HG03439 (cell line): ENCODE measurements around the gene TBX2.

Experiments
- ATAC-seq: cut with Tn5 transposase; IDR thresholded peaks from one replicate; pipeline ENCODE4 v1.9.1; 2021; ENCODE audit warnings: mild to moderate bottlenecking, moderate library complexity; ENCODE audit not compliant: unreplicated experiment

The TBX2 gene

DNA sequence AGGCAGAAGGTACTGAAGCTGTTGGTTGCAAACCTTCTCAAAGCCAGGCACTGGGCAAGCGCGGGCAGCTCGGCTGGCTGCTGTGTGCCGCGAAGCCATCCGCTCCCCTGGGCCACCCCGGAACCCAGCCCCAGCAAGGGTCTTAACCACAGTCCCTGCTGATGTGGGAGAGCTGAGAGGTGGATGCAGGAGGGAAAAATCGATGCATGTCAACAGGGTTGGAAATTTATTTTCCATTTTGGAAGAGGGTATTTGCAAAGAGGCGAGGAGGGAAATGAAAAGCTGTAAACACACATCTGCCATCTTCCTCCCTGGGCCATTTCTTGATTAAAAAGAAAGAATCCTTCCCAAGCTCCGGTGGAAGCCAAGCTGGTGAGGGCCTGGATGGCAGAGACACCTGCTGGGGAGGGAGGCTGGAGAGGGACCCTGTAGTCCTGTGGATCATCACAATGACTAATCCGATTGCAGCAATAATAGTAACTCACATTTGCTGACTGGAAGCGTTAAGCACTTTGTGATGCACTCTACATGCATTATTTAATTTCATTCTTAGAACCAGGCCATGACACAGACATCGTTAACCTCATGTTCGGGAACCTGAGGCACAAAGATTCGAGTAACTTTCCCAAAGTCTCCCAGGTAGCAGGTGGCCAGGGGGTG is 13.9 kb upstream of the TBX2 start:
- no peak for ATAC-seq

DNA sequence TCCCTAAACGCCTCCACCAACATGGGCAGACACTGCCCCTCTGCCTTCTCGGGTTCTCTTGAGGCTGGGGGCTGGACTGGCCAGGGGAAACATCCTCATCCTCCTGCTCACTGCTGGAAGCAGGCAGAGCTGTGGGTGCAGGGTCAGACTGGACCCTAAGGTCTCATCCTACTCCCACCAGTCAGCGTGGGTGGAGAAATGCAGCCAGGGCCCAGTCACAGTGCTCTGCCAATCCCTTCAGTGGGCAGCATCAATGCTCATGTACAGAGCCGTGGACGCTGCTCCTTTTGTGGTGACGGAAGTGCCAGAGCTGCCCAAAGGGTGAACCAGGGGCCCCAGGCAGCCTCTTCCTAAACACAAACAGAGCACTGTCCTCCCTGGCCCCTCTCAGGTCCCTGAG is 13.4 kb upstream of the TBX2 start:
- ATAC-seq = no peak

DNA sequence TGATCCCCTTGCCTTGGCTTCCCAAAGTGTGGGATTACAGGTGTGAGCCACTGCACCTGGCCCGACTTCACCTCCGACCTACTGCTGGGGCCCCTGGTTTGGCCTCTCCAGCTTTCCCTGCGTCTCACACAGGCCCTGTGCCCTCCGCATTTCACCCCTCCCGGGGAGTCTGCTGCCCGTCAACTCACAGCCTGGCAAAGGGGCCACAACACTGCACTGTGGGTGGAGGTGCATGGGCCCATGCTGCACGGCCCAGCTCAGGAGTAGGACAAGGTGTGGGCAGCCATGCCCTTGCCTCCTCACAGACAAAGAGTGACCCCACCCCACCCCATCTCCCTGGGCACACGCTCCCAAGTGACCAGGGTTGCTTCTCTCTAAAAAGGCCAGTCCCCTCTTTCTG is 12.6 kb upstream of the TBX2 start:
- ATAC-seq = no peak

DNA sequence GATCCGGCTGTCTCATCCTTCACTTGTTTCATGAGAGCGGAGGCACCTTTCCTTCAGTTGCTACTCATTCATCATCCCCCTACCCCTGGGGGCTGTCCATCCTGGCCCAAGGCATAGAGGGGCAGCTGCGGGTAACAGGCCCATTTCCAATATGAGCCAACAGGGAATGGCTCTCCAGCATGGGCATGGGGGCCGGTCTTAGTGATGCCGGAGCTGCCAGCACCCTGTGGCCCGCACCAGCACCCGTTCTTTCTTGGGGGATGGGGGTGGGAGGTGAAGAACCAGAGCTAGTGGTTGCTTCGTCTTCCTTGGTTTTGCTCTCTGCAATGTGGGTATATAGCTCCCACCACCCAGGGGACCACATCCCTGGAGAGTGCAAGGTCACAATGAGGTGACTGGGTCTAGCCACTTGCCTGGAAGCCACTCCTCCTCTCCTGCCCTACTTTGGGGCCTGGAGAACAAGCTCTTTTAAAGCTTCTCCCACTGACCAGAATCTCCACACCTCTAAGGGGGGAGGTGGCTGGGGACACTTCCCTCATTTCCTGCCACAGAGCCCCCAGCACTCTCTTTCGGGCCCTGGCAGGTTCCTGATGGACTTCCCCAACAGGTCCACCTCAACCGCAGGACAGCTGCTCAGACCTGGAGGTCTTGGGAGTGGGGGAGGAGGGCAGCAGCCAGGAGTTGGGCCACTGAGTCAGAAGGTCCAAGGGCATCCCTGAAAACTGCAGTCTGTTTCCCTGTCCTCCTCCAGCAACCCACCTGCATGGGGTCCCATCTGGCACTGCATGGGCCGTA is 11.9 kb upstream of the TBX2 start:
- no peak for ATAC-seq

DNA sequence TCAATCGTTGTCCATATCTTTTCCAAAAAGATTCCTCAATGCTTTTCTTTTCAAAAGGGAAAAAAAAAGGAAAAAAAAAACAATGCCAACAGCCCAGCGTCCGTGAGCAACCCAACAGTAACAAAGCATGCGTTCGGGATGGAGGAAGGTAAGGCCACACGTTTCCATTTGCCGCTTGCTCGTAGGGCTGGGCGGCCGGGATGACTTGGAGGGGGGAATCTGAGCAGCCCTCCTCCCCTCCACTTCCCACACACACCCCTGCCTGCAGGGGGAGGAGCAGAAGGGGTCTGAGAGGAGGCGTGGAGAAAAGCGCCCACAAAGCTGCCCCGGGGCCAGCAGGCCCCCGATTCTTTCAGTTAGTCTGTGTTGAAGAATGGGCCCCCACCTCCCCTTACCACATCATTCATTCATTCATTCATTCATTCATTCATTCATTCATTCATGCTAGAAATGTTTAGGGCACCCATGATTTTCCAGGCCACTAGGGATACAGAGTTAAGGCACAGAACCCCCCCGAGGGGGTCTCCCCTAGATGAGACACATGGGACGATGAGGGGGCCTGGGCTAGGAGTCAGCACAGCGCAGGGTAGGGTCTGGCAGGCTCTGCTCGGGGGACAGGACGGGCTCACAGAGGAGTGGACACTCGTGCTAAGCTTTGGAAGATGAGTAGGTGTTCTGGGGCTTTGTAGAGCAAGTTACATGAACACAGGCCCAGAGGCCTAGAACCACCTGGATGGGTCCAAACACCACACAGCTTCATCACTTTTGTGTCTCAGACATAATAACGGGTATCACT is 10.9 kb upstream of the TBX2 start:
- no peak for ATAC-seq

DNA sequence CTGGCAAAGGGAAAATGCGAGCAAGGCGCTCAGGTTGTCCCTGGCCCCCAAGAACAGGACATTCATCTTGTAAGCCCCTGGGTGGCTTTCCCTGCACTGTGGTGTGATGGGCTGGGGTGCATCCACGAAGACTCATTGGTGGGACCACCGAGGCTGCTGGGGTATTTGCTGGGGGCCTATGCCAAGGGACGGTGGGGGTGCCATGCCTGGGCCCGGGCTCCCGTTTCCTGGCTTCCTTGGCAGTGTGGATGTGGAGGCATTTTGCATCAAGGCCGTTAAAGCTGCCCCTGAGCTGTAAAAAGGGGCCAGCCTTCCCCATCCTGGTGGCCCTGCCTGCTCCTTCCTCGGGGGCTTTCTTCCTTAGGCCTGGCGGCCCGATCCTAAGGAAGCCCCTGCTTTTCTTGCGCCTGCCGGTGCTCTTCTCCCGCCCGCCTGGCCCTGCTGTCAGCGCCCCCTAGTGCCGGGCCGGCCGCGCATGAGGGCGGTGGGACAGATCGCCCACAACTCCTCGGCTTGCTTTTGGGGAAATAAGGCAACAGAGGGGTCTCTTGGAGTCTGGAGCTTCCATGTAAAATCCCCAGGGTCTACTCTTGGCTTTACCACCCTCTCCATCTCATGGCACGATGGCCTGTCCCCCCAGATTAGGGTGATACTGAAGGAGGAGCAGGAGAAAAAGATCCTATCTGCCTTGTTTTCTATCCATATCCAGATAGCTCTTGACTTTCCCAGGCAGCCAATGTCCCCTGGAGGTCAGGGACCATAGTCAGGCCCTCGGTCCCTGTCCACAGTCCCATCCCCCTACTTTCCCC is 9.8 kb upstream of the TBX2 start:
- ATAC-seq = no peak

DNA sequence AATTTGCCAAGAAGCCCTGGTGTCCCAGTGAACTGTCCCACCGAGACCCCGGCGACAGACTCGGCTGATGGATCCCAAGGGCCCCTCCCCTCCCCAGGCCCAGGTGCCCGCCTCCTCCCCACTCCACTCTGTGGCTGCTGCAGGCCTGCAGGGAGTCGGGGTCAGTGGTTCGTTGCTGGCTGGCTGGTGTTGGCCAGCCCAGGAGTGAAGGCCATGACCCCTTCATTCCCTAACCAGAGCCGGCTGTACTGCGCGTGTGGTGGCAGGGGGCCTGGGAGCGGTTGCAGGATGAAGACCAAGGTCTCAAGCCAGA is 9.2 kb upstream of the TBX2 start:
- no peak for ATAC-seq

DNA sequence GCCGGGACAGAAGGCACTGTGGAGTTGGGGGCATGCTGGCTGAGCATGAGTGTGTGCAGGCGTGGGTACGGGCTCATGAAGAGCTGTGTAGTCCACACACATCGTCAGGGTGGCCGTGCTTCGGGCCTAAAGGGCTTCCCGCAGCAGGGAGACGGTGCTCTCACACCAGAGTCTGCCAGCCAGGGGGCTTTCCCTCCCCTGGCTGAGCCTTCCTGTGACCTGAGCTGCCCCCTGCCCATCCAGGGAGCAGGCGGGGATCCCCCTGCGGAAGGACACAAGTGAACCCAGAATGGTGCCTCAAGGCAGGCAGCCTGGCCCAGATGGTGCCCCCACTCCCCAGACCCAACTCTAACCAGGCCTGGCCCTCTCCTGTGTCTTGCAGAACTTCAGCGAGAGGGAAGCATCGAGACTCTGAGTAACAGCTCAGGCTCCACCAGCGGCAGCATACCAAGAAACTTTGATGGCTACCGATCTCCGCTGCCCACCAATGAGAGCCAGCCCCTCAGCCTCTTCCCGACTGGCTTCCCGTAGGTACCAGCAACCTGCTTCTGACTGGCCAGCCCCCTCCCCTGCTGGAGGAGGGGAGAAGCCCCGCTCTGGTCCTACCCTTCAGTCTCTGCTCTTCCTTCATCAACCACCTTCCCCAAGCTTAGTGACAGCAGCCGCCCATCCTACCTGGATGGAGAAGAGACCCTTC is 7.9 kb upstream of the TBX2 start:
- no peak for ATAC-seq

DNA sequence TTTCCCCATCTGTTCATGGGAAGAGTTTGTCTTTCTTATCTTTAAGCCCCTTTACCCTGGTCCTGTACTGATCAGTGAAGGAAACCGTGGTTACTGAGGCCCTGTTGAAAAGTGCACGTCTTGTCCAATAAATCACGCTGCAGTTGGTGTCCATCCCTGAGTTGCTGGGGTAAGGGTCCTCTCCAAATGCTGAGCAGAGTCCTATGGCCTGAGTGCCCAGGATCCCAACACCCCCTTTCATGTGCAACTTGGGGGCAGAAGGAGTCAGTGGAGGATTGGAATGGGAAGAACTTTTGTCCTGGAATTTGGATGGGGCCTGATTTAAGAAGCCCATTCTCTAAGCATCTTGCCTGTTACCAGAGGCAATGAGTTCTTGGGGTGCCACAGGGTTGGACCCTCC is 7.0 kb upstream of the TBX2 start:
- ATAC-seq = no peak

DNA sequence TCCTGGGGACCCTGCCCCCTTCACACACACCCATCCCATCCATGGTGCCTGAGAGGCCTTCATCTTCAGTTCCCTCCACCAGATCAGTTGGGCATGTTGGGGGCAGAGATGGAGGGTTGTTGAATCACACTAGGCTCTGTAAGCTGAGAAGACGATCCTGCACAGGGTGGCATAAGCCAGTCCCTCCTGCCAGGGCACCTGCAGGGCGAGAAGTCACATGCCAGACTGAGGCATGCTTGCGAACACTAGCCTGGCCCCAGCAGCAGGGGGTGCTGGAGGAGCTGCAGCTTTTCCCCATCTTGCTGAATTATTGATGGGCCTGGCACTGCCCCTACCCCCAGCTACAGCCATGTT is 6.1 kb upstream of the TBX2 start:
- no peak for ATAC-seq

DNA sequence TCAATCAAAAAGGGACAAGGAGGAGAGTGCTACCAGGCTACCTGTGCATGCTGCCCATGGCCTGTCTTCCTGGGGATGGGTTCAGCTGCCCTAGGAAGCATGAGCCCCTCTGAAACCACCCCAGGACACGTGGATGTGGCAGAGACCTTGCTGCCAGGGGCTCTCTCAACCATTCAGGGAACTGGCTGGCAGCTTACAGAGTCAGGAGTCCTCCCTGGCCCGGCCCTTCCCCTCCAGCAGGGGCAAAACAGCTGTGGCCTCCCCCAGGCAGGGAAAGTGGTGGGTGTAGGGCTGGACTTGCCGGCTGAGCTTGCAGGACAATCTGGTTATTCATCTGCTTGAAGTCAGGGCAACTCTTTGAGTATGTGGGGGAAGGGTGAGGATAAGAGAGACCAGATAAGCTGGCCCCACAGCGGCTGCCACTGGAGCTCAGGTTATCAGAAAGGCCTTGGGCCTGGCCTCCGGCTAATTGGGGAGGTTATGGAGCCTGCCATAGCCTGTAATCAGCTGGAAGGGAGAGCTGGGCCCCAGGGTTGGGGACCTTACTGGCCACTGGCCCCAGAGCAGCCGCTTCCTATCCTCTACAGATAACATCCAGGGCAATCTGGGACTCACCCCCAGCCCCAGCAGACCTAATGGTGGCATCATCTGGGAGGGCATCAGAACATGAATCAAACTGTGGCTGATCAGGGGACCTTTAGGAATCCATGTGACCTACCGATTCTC is 5.6 kb upstream of the TBX2 start:
- no peak for ATAC-seq

DNA sequence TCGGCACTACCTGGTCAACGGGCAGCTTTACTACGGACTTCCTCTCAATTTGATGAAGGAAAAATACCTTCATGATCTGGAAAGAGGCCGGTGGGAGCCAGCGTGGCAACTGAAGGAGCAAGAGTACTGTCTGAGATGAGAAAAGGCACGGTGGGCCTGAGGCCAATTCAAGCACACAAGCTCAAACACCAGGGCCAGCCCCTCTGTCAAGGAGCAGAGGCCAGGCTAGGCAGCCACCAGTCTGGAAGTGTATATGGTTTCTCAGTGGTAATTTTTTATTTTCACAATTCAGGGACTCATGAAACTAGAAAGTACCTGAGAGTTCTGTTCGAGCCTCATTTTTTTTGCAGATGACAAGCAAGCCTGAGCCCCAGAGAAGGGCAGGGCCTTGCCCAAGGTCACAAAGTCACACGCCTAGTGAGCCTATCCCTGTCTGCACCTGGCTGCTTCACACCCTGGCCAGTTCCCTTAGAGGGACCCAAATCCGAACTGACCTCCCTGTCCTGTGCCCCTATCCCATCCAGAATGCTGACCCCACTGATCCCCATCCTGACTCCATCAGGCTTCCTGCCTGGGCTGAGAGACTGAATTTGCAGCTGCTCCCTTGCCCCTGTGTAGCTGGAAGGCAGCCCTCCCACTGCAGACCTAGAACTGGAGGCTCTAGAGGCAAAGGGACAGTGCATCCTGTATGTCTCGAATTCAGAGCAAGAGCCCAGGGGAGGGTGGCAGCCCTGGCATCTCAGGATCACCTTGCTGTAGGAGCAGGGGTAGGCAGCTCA is 4.8 kb upstream of the TBX2 start:
- no peak for ATAC-seq

DNA sequence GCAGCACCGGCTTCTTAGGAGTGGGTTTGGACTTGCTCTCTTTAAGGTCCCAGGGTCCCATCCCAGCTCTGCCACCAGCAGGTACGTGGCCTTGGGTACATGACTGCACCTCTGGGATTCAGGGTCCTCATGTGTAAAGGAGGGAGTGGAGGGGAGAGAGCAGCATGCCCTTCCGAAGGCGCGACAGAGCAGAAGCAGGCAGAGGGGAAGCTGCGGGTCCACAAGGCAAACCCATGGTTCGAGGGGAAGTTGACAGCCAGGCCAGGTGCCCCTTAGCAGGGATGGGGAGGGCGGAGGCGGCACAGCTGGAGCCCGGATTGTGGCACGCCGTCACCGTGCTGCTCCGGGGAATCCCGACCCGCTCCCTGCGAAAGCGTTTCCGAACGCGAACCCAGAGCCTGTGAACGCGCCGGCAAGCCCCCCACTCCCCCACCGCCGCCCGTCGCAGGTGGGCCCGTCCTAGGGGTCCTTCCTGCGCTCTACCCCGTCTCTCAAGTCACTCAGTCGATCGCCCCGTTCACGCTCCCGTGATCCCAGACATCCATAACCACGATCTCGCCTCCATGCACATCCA is 4.1 kb upstream of the TBX2 start:
- no peak for ATAC-seq

DNA sequence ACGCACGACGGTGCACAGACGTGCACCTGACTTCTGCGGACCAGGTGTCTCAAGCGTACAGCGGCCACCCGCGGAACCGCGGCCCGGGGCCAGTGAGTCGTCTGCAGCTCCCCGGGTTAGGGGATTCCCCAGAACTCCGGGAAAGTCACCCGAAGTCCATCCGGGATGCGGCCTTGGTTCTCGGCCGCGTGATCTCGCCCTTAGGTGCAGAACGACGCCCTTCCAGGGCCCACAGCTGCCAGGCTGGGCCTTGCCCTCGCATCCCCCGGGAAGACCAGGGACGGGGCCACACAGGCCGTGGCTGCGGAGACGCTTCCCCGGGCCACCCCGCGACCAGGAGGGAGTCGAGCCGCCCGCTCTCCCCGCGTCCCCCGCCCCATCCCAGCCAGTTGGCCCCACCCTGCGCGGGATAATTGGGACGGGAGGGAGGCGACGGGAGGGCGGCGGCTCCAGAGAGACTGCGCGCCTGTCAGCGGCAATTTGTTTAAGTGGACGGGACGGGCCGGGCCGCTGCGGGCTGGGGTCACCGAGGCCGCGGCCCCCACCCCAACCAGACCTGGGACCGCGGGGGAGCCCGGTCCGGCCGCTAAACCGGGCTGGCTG is 3.6 kb upstream of the TBX2 start:
- no peak for ATAC-seq

DNA sequence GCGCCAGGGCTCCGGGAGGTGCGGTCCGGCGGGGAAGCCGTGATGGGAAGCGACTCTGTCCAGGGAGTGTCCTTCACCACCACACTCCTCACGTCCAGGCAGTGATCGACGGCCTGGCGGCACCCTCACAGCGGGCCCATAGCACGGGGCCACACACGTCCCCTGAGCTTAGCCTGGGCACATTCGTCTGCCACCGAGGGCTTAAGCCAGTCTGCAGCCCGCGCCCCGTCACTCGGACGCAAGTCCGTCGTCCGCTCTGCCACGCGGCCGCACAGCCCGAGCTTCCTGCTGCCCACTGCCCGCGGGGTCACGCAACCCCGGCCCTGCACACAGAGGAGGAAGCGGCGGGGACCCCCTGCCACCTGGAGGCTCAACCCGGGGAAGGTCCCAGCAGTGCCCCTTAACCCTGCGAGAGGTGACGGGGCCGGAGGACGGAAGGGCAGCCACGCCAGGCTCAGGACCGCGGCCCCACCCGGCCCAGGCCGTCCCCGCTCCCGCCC is 3.0 kb upstream of the TBX2 start:
- no peak for ATAC-seq

DNA sequence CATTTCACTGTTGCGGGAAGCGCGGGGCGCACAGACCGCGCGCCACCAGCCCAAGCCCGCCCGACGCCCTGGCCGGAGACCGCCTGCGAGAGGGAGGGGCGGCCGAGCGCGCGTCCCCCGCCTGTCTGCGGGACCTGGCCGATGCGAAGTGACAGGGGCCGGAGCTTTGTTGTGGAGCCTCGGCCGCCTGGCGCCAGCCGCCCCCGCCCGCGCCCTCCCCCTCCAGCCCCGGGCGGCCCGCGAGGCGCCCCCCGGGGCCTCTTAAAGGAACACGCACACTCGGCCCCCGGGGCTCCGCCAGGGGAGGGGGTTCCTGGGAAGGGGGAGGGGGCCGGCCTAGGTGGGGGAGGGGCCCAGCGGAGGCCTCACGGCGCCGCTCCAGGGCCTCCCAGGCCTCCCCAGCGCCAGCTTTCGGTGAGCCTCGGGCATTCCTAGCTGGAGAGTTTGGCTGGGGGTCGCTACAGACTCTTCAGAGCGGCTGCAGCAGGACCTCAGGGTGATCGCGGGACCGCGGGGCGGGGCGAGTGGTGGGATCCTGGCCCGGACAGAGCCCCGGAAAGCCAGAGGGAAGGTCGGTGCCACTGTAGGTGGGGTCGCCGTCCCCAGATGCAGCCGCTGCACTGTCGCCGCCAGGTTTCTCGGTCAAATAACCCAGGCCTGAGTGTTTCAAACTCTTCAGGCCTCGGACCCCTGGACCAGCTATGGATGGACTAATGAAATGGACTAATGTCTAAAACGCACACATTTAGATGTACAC is 2.4 kb upstream of the TBX2 start:
- ATAC-seq = no peak

DNA sequence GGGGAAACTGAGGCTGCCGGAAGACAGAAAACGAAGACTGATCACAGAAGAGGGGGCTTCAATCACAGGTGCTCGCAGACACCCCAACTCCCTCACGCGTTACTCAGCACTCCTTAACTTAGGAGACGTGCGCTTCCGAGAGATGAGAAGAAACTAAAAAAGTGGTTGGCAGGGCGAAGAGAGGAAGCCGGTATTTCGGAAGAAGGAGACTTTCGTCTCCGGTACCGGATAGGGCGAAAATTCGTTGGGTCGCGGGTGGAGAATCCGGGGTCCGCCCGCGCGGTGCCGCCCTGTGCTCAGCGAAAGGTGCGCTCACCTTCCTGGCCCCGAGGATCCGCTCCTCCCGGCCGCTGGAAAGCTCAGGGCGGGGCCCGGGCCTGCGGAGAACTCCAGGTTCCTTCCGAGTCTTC is 917 bp upstream of the TBX2 start:
- ATAC-seq = no peak
